Stimulated activated CD4-positive, alpha-beta T cell treated with anti-CD3 and anti-CD28 coated beads, Interleukin-15, amount 100 ng/mL, for 1 hour (primary cell): ENCODE results near the gene BAIAP2L2.
"Not testable (repeated sequence)": the region's sequence is repeated elsewhere in the genome, so short reads cannot be mapped to it uniquely, and the experiment has no call there.

ENCODE experiments used
- DNase-seq, 2 donors: peaks; one replicate each; pipeline ENCODE4 v3.0.0-alpha.2; 2020; ENCODE audit warnings: low read depth in 1 of 2, low spot score in 1 of 2

Gene BAIAP2L2, protein sequence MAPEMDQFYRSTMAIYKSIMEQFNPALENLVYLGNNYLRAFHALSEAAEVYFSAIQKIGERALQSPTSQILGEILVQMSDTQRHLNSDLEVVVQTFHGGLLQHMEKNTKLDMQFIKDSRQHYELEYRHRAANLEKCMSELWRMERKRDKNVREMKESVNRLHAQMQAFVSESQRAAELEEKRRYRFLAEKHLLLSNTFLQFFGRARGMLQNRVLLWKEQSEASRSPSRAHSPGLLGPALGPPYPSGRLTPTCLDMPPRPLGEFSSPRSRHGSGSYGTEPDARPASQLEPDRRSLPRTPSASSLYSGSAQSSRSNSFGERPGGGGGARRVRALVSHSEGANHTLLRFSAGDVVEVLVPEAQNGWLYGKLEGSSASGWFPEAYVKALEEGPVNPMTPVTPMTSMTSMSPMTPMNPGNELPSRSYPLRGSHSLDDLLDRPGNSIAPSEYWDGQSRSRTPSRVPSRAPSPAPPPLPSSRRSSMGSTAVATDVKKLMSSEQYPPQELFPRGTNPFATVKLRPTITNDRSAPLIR

GRCh38 chr22:38110008-38110862, at the start of gene BAIAP2L2:
Gene BAIAP2L2, minus strand, starts transcription at chr22:38110684. Its CDS starts 159 bp downstream, at chr22:38110525.
- DNase-seq: no peak

DNA sequence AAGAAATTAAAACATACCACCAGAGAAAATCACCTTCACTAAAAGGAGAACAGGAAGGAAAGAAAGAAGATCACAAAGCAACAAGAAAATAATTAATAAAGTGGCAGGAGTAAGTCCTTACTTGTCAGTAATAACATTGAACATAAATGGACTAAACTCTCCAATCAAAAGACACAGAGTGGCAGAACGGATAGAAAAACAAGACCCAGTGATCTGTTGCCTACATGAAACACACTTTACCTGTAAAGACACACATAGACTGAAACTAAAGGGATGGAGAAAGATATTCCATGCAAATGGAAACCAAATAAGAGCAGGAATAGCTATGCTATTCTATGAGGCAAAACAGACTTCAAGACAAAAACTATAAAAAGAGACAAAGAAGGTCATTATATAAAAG, 45.2 kb upstream of the BAIAP2L2 start:
- no peak for DNase-seq

GRCh38 chr22:38154563-38154915, 44.1 kb upstream of the BAIAP2L2 start:
- DNase-seq: not testable (repeated sequence)

DNA sequence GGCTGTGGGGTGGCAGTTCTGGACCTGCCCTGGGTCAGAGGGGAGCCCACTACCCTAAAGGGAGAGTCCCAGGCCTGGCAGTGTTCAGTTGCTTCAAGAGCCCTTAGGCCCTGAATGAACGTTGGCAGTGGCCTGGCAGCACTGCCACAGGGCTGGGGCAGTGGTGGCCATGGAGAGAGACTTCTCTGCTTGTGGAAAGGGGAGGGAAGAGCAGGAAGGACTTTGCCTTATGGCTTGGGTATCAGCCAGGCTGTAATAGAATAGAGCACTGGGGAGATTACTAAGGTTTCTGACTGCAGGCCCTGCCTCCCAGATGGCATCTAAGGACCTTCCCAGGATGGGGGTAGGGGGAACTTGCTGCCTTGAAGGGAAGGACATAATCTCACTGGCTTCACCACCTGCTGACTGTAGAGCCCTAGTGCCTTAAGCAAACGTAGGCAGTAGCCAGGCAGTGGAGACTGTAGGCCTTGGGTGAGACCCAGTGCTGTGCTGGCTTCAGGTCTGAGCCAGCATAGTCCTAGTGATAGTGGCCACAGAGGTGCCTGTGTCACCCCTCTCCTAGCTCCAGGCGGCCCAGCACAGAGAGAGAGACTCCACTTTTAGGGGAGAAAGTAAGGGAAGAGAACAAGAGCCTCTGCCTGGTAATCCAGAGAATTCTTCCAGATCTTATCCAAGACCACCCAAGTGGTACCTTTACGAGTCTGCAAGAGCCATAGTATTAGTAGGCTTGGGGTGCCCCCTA, 43.5 kb upstream of the BAIAP2L2 start:
- DNase-seq: no peak

GRCh38 chr22:38151126-38151500, 40.6 kb upstream of the BAIAP2L2 start:
- DNase-seq: no peak

GRCh38 chr22:38148245-38148644, 37.8 kb upstream of the BAIAP2L2 start:
- DNase-seq: no peak

DNA sequence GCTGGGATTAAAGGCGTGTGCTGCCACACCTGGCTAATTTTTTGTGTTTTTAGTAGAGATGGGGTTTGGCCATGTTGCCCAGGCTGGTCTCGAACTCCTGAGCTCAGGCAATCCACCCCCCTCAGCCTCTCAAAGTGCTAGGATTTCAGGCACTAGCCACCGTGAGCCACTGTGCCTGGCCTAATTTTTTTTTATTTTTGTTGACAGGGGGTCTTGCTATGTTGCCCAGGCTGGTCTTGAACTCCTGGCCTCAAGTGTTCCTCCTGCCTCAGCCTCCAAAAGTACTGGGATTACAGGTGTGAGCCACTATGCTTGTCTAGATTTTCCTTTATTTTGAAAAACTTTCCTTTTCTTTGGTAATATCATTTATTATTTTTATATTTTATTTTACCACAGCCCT, 35.7 kb upstream of the BAIAP2L2 start:
- not testable (repeated sequence) for DNase-seq

GRCh38 chr22:38144025-38144405, 33.5 kb upstream of the BAIAP2L2 start:
- no peak for DNase-seq

GRCh38 chr22:38142606-38143005, 32.1 kb upstream of the BAIAP2L2 start:
- no peak for DNase-seq

GRCh38 chr22:38141217-38141973, 30.9 kb upstream of the BAIAP2L2 start:
- DNase-seq: no peak

DNA sequence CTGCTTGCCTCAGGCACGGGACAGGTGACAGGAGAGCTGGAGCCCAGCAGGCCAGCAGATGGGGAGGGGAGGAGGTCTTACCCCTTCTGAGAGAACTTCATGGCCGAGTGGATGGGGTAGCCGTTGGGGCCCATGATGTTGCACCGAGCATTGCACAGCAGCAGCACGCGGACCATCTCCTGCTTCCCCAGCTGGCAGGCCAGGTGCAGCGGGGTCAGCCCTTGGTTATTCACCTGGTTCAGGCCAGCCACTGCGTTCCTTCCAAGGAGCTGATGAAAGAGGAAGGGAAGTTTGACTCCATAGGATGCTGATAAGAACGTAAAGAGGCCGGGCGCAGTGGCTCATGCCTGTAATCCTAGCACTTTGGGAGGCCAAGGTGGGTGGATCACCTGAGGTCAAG, 29.4 kb upstream of the BAIAP2L2 start:
- no peak for DNase-seq

DNA sequence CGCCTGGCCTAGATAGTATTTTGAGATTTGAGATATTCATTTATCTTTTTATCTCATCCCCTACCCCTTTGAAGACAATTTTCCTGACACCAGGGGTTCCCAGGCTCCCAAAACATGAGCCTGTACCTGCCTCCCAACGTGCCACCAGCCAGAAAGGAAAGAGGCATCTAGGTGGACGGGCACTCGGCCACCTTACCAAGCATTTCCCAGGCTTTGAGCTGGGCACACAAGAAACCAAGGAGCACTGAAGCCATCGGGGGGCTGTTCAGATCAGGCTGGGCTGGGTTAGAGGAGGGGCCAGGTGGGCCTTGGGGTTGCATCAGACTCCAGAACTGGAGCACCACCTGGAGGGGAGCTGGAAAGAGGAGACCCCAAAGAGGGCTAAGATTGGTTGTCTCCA, 28.5 kb upstream of the BAIAP2L2 start:
- DNase-seq: no peak

DNA sequence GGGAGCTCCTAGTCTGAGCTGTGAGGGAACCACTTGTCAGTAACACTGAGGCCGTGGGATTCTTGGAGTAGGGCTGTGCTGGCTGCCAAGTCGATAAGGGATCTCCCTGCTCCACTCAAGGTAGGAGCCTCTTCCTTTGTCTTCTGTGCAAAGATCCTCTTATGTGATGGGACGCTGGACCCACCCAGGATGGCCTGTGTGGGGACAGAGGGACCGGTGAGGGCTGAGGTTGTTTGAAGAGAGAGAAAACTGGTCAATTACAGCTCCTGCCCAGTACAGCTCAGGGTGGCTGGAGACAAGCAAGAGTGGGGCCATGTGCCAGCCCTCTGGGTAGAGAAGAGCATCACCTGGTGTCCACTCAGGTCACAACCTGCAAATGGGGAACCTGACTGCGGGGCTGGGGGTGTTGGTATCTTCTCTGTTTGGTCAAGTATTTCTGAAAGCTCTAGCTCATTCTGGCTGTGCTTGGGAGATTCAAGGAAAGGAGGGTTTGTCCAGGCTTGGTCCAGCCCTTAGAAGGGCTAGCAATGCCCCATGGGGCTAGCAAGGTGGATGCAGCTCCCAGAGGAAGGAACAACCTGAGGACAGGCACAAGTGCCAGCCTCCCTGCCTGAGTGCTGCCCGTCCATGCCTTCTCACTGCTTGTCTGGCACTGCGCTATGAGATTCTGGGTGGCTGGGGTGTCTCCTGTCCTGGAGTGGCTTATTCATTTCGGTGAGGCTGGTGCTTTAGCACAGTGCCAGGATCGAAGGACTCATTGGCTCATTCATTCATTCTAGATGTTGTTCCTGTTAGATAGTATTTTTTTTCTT, 27.6 kb upstream of the BAIAP2L2 start:
- no peak for DNase-seq

GRCh38 chr22:38136607-38137006, 26.1 kb upstream of the BAIAP2L2 start:
- no peak for DNase-seq

- DNase-seq: no peak
Measured at GRCh38 chr22:38135133-38135706, 24.7 kb upstream of the BAIAP2L2 start.

- no peak for DNase-seq
Measured at GRCh38 chr22:38133331-38133730, 22.8 kb upstream of the BAIAP2L2 start.

DNA sequence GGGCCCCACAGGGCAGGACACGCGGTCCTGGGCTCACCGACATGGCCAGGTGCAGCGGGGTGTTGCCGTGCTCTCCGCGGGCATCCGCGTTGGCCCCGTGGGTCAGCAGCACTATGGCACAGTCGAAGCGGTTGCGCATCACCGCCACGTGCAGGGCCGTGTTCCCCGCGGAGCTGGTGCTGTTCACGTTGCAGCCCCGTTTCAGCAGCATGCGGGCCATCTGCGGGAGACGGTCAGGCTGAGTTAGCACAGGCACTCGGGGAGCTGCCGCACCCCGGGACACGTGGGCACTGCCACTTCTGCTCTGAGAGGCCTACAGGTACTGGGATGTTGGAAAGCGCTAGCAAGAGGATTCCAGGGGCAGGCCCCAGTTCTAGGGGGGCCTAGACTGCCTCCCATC, 22.3 kb upstream of the BAIAP2L2 start:
- no peak for DNase-seq

DNA sequence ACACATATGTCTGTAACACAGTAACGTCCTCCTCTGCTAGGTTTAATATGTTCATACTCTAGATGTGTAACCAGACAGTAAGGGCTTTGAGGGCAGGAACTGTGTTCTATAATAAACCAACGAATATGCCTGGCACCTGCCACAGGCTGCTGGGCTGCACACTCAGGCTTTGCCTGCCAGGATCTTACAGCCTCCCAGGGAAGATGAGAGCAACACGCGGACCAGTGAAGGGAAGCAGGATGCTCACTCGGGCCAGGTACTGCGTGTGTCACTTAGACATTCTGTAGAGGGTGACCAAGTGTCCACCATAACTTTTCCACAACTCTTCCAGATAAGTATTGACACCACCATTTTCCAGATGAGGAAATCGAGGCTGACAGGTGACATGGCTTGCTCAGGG, 21.7 kb upstream of the BAIAP2L2 start:
- DNase-seq: no peak

DNA sequence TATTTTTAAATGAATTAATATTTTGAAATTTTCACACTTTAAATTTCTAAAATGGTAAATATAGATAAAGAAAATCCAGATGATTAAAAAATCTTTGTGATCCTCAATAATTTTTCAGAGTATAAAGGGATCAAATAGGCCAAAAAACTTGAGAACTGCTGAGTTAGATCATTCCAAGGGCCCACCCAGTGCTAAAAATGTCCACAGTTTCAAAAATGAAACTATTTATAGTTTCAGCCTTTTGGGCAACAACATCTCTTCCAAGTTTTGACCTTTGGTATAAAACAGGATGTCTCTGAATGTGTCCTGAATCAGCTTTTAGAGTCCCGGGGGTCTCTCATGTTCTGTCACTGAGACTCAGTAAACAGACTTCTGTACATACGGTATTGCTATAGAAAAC, 20.9 kb upstream of the BAIAP2L2 start:
- no peak for DNase-seq

GRCh38 chr22:38129856-38130255, 19.4 kb upstream of the BAIAP2L2 start:
- DNase-seq: no peak
